ENCODE results near the gene ZNF540. TPM values are rescaled to one million over a fixed set of nuclear protein-coding genes. Genes with fewer than 3 reads are reported as not detected.

The ZNF540 gene
- total RNA-seq, 1 experiment from 2014 or later: not detected

- Histone ChIP-seq H3K27ac (ENCODE audit: low read depth, low read length) (no peak overlapping the region), H3K79me2 (ENCODE audit: insufficient read depth, low read length) (no peaks in the 10 kb centered on the region), H3K36me3 (ENCODE audit: control insufficient read depth in 1 of 2, insufficient read depth in 2 of 2, low read length in 2 of 2) (no peaks in the 10 kb centered on the region), H4K20me1 (ENCODE audit: insufficient read depth) (no peaks in the 10 kb centered on the region), H3K4me3 (replicated peaks in 1 of 2; ENCODE audit: low read depth in 1 of 2, low read length in 2 of 2) (no peak overlapping the region), H2AFZ (ENCODE audit: low read depth, low read length, poor library complexity, severe bottlenecking) (no peak overlapping the region), H3K9me3 (ENCODE audit: control insufficient read depth in 1 of 2, insufficient read depth in 1 of 2, low read depth in 1 of 2, low read length in 2 of 2) (peaks cover 8 to 14% of the 10 kb centered on the region in 2 experiments; a peak in 2 of 4 replicates), H3K27me3 (ENCODE audit: insufficient read depth, low read length) (no peaks in the 10 kb centered on the region), H3K9me2 (ENCODE audit: insufficient read depth) (no peaks in the 10 kb centered on the region), H3K4me2 (ENCODE audit: low read length) (no peak overlapping the region), H3K9ac (ENCODE audit: low read length) (no peak overlapping the region), H3K4me1 (ENCODE audit: control insufficient read depth in 1 of 2, insufficient read depth in 2 of 2, low read length in 2 of 2) (no peaks in the 10 kb centered on the region)
- ChIA-PET CTCF (no interaction called here), RAD21 (ENCODE audit: low non-redundant PET in 1 of 2, low total read pairs in 2 of 2, uncharacterized antibody in 2 of 2, unreplicated experiment in 2 of 2) (no interaction called here), POLR2A (no interaction called here)
- TF ChIP-seq ATF3 (IDR thresholded peaks at IDR 0.05) (no peak), SIN3A (IDR thresholded peaks at IDR 0.05; ENCODE audit: low read depth) (no peak), EZH2 (IDR thresholded peaks at IDR 0.05) (no peak), EZH2phosphoT487 (IDR thresholded peaks at IDR 0.05; ENCODE audit: borderline replicate concordance) (no peak), ZBTB33 (IDR thresholded peaks at IDR 0.05; ENCODE audit: extremely low read depth, insufficient replicate concordance, low read length) (no peak), ZFX (IDR thresholded peaks at IDR 0.05) (no peak)
- ATAC-seq (no peak), DNase-seq (ENCODE audit: low read depth, low spot score) (no peak)
- intact Hi-C loops (cut with micrococcal nuclease): no loop called here
- BruUV-seq (replicated peaks): no TSS peak
Measured at GRCh38 chr19:37593996-37594303, 726 bp upstream of the ZNF540 start.

GRCh38 chr19:37594982-37595382 lies 306 bp downstream of the ZNF540 start:
- Histone ChIP-seq H3K4me2 (ENCODE audit: low read length) (no peak overlapping the region), H3K9me2 (ENCODE audit: insufficient read depth) (no peaks in the 10 kb centered on the region), H2AFZ (ENCODE audit: low read depth, low read length, poor library complexity, severe bottlenecking) (no peak overlapping the region), H3K9ac (ENCODE audit: low read length) (no peak overlapping the region), H3K4me1 (ENCODE audit: control insufficient read depth in 1 of 2, insufficient read depth in 2 of 2, low read length in 2 of 2) (no peaks in the 10 kb centered on the region), H4K20me1 (ENCODE audit: insufficient read depth) (no peaks in the 10 kb centered on the region), H3K4me3 (replicated peaks in 1 of 2; ENCODE audit: low read depth in 1 of 2, low read length in 2 of 2) (no peak overlapping the region), H3K9me3 (ENCODE audit: control insufficient read depth in 1 of 2, insufficient read depth in 1 of 2, low read depth in 1 of 2, low read length in 2 of 2) (peaks cover 8 to 20% of the 10 kb centered on the region in 2 experiments; a peak in 2 of 4 replicates), H3K27me3 (ENCODE audit: insufficient read depth, low read length) (no peaks in the 10 kb centered on the region), H3K36me3 (ENCODE audit: control insufficient read depth in 1 of 2, insufficient read depth in 2 of 2, low read length in 2 of 2) (no peaks in the 10 kb centered on the region), H3K79me2 (ENCODE audit: insufficient read depth, low read length) (no peaks in the 10 kb centered on the region), H3K27ac (ENCODE audit: low read depth, low read length) (no peak overlapping the region)
- BruUV-seq (replicated peaks): no TSS peak
- TF ChIP-seq CTCF (IDR thresholded peaks at IDR 0.05 in 2 of 3, conservative IDR thresholded peaks at IDR 0.05 in 1 of 3; ENCODE audit: borderline replicate concordance in 1 of 3, insufficient read depth in 1 of 3, low read depth in 2 of 3, low read length in 2 of 3) (no peak), ATF3 (IDR thresholded peaks at IDR 0.05) (no peak)
- no peak for DNase-seq (ENCODE audit: low read depth, low spot score)
- ATAC-seq: no peak
- intact Hi-C loops (cut with micrococcal nuclease): no loop called here
- CTCF ChIA-PET: no interaction called here
- RAD21 ChIA-PET (ENCODE audit: low non-redundant PET in 1 of 2, low total read pairs in 2 of 2, uncharacterized antibody in 2 of 2, unreplicated experiment in 2 of 2): no interaction called here
- POLR2A ChIA-PET: no interaction called here
